ENCODE measurements around the gene CAVIN3. TPM values are rescaled to one million over a fixed set of nuclear protein-coding genes. Genes with fewer than 3 reads are reported as not detected.

CAVIN3 gene
- total RNA-seq, 1 experiment from 2014 or later, result 41.5 TPM

- CTCF ChIA-PET, result interaction anchor here (2.2 kb wide), 1 partner anchor 27 kb away, joined by 7 read pairs; no protein-coding TSS in a partner anchor
- H3K4me1 Mint-ChIP-seq, result peaks cover 21% of the 10 kb centered on the region
These were observed 16.0 kb upstream of the CAVIN3 start for GRCh38 chr11:6336293-6336692.

More at GRCh38 chr11:6336293-6336692, 16.0 kb upstream of the CAVIN3 start:
- DNase-seq (ENCODE audit: low spot score), result no peak
- POLR2A ChIA-PET, result no interaction called here
- Mint-ChIP-seq H3K4me3 (no peak overlapping the region), H3K36me3 (peaks cover 4% of the 10 kb centered on the region; the same call in 1 of the 2 replicates), H3K27ac (no peak overlapping the region), H3K27me3 (ENCODE audit: low read depth) (no peaks in the 10 kb centered on the region), H3K9me3 (peaks cover 6% of the 10 kb centered on the region)
- no peak for ATAC-seq
- TF ChIP-seq FOXJ3 (CRISPR knock-in tag; IDR thresholded peaks at IDR 0.05; ENCODE audit: borderline replicate concordance) (no peak), AR (CRISPR knock-in tag; IDR thresholded peaks at IDR 0.05) (no peak), SMAD4 (CRISPR knock-in tag; IDR thresholded peaks at IDR 0.05) (no peak), FOXP4 (CRISPR knock-in tag; IDR thresholded peaks at IDR 0.05) (no peak), ZNF232 (CRISPR knock-in tag; IDR thresholded peaks at IDR 0.05) (no peak), ATF3 (CRISPR knock-in tag; conservative IDR thresholded peaks at IDR 0.05) (no peak), ZMAT4 (CRISPR knock-in tag; IDR thresholded peaks at IDR 0.05) (no peak), CDX4 (CRISPR knock-in tag; IDR thresholded peaks at IDR 0.05; ENCODE audit: borderline replicate concordance) (no peak), NR1H2 (CRISPR knock-in tag; IDR thresholded peaks at IDR 0.05) (no peak), USF2 (CRISPR knock-in tag; IDR thresholded peaks at IDR 0.05) (no peak), ZNF121 (CRISPR knock-in tag; IDR thresholded peaks at IDR 0.05) (no peak), PREB (CRISPR knock-in tag; IDR thresholded peaks at IDR 0.05; ENCODE audit: borderline replicate concordance) (no peak), ZNF317 (CRISPR knock-in tag; IDR thresholded peaks at IDR 0.05; ENCODE audit: borderline replicate concordance, low read depth) (no peak), ZNF512 (CRISPR knock-in tag; IDR thresholded peaks at IDR 0.05; ENCODE audit: borderline replicate concordance) (no peak), E2F4 (CRISPR knock-in tag; IDR thresholded peaks at IDR 0.05; ENCODE audit: borderline replicate concordance, low read depth) (no peak), STAT6 (CRISPR knock-in tag; conservative IDR thresholded peaks at IDR 0.05; ENCODE audit: low read depth) (no peak), ZNF263 (CRISPR knock-in tag; IDR thresholded peaks at IDR 0.05; ENCODE audit: low read depth) (no peak), TP53 (CRISPR knock-in tag; IDR thresholded peaks at IDR 0.05) (no peak)

All from WTC11 (cell line).